HCT116 (cell line): ENCODE data around the gene MLXIPL. TPM values are rescaled to one million over a fixed set of nuclear protein-coding genes. Genes with fewer than 3 reads are reported as not detected.

Source experiments
- ATAC-seq: fragments of 200-7000 bp; cut with Tn5 transposase; 2 replicates; pipeline ENCODE4 v1.9.1; 2020; ENCODE audit warnings: mild to moderate bottlenecking, moderate library complexity
- BruUV-seq: library from RNA; stranded (reverse); fragments of 400-500 nt; replicated peaks from 2 replicates; lab custom pipeline; 2021; lab: Mats Ljungman, UMichigan
- CTCF ChIA-PET: fragments of 300-600 bp; sonication (Branson Sonifier 250); formaldehyde crosslinking; loops from one replicate; lab custom pipeline; 2021; ENCODE audit warnings: antibody characterized with exemption; lab: Charles Lee
- POLR2A ChIA-PET: fragments of 300-600, 350-600 bp; sonication (Branson Sonifier 250); formaldehyde crosslinking; loops from one replicate; lab custom pipeline; 2021; ENCODE audit warnings: antibody characterized with exemption; lab: Charles Lee
- RAD21 ChIA-PET, 2 experiments: fragments of 300-600 bp; sonication (Branson Sonifier 250); formaldehyde crosslinking; loops; one replicate each; lab custom pipeline; 2023; ENCODE audit warnings: low total read pairs in 2 of 2; ENCODE audit not compliant: uncharacterized antibody in 2 of 2, unreplicated experiment in 2 of 2, low non-redundant PET in 1 of 2; lab: Charles Lee
- DNase-seq: peaks from one replicate; pipeline ENCODE4 v3.0.0-alpha.2; 2010; ENCODE audit warnings: low read depth, low spot score
- H2AFZ ChIP-seq: fragments of 200-600 bp; shearing (Covaris generic), sonication (generic); 2 replicates; pipeline ENCODE4 v1.6.1; 2017; ENCODE audit warnings: low read depth, mixed run types, mixed read lengths, antibody characterized with exemption, low read length; ENCODE audit not compliant: poor library complexity, severe bottlenecking
- H3K27ac ChIP-seq: 2 replicates; pipeline ENCODE4 v1.5.1; 2012; ENCODE audit warnings: low read depth, low read length
- H3K27me3 ChIP-seq: fragments of 200-600 bp; sonication (generic); 2 replicates; pipeline ENCODE4 v1.6.1; 2016; ENCODE audit warnings: mixed run types, low read length, mixed read lengths; ENCODE audit not compliant: insufficient read depth
- H3K36me3 ChIP-seq, 2 experiments: fragments of 200-500 bp in 1 of 2; fragments of 200-600 bp in 1 of 2; sonication (Bioruptor generic) in 1 of 2; sonication (generic) in 1 of 2; 2 replicates each; pipeline versions ENCODE4 v1.5.1 to v1.6.1; 2014 to 2016; ENCODE audit warnings: low read length in 2 of 2, inconsistent platforms in 1 of 2, mixed read lengths in 1 of 2, mixed run types in 1 of 2; ENCODE audit not compliant: insufficient read depth in 2 of 2, control insufficient read depth in 1 of 2
- H3K4me1 ChIP-seq, 2 experiments: fragments of 200-600 bp in 1 of 2; sonication (generic) in 1 of 2; 2 replicates each; pipeline versions ENCODE4 v1.5.1 to v1.6.1; 2012 to 2017; ENCODE audit warnings: low read length in 2 of 2, inconsistent platforms in 1 of 2, mild to moderate bottlenecking in 1 of 2, mixed read lengths in 1 of 2, mixed run types in 1 of 2, moderate library complexity in 1 of 2; ENCODE audit not compliant: insufficient read depth in 2 of 2, control insufficient read depth in 1 of 2
- H3K4me2 ChIP-seq: fragments of 200-600 bp; sonication (generic); 2 replicates; pipeline ENCODE4 v1.6.1; 2017; ENCODE audit warnings: mixed run types, low read length, mixed read lengths
- H3K4me3 ChIP-seq, 2 experiments: fragments of 200-600 bp in 1 of 2; sonication (generic) in 1 of 2; replicated peaks in 1 of 2; 2 replicates each; pipeline ENCODE4 v1.5.1; 2011 to 2016; ENCODE audit warnings: low read length in 2 of 2, control low read depth in 1 of 2, low read depth in 1 of 2, mild to moderate bottlenecking in 1 of 2, mixed read lengths in 1 of 2, mixed run types in 1 of 2
- H3K79me2 ChIP-seq: fragments of 200-600 bp; sonication (generic); 2 replicates; pipeline ENCODE4 v1.6.1; 2017; ENCODE audit warnings: mild to moderate bottlenecking, mixed run types, low read length, moderate library complexity, mixed read lengths; ENCODE audit not compliant: insufficient read depth
- H3K9ac ChIP-seq: fragments of 200-600 bp; sonication (generic); 2 replicates; pipeline ENCODE4 v1.6.1; 2016; ENCODE audit warnings: low read length, mixed read lengths
- H3K9me2 ChIP-seq: fragments of 200-600 bp; sonication (generic), shearing (Covaris generic); 2 replicates; pipeline ENCODE4 v1.6.1; 2017; ENCODE audit warnings: mixed run types, mild to moderate bottlenecking, moderate library complexity; ENCODE audit not compliant: insufficient read depth
- H3K9me3 ChIP-seq, 2 experiments: fragments of 200-500 bp in 1 of 2; fragments of 200-600 bp in 1 of 2; sonication (Bioruptor generic) in 1 of 2; sonication (generic) in 1 of 2; 2 replicates each; pipeline ENCODE4 v1.6.1; 2014 to 2017; ENCODE audit warnings: low read length in 2 of 2, mixed read lengths in 2 of 2, inconsistent platforms in 1 of 2, low read depth in 1 of 2, mild to moderate bottlenecking in 1 of 2, mixed run types in 1 of 2, moderate library complexity in 1 of 2; ENCODE audit not compliant: control insufficient read depth in 1 of 2, insufficient read depth in 1 of 2
- H4K20me1 ChIP-seq: fragments of 200-600 bp; sonication (generic), shearing (Covaris generic); 2 replicates; pipeline ENCODE4 v1.6.1; 2017; ENCODE audit warnings: mixed run types, mild to moderate bottlenecking, moderate library complexity; ENCODE audit not compliant: insufficient read depth
- CBX3 ChIP-seq: IDR thresholded peaks from 2 replicates; pipeline ENCODE4 v1.6.1; 2012; ENCODE audit warnings: low read depth
- ELF1 ChIP-seq: IDR thresholded peaks from 2 replicates; pipeline ENCODE4 v1.6.1; 2012; ENCODE audit warnings: low read depth, borderline replicate concordance
- EZH2phosphoT487 ChIP-seq: fragments of 200-600 bp; IDR thresholded peaks from 2 replicates; pipeline ENCODE4 v1.6.1; 2018; ENCODE audit warnings: antibody characterized with exemption, borderline replicate concordance
- JUND ChIP-seq: IDR thresholded peaks from 2 replicates; pipeline ENCODE4 v1.6.1; 2012
- POLR2A ChIP-seq: IDR thresholded peaks from 2 replicates; pipeline ENCODE4 v1.7.0; 2011; ENCODE audit warnings: borderline replicate concordance; ENCODE audit not compliant: insufficient read depth, insufficient read length; ENCODE audit errors: extremely low read depth
- SIN3A ChIP-seq: IDR thresholded peaks from 2 replicates; pipeline ENCODE4 v1.6.1; 2012; ENCODE audit warnings: low read depth
- intact Hi-C: fragments of 100-400 bp; cut with micrococcal nuclease; formaldehyde crosslinking; loops from 2 replicates; pipeline ENCODE4 v1.10.0; 2022
- total RNA-seq: library from RNA; stranded (reverse); gene quantifications from one replicate; pipeline ENCODE4 v1.2.1, GENCODE V29; 2021; ENCODE audit not compliant: unreplicated experiment
- TF ChIP-seq, protein P1 (sequence below): IDR thresholded peaks from 2 replicates; pipeline ENCODE4 v1.6.1; 2012; ENCODE audit warnings: low read depth
- TF ChIP-seq, protein P2 (sequence below): IDR thresholded peaks from 2 replicates; pipeline ENCODE4 v1.6.1; 2011; ENCODE audit warnings: mild to moderate bottlenecking, low read length, moderate library complexity; ENCODE audit not compliant: insufficient replicate concordance; ENCODE audit errors: extremely low read depth

MLXIPL gene
- total RNA-seq, 1 experiment from 2014 or later: 79.4 TPM

DNA sequence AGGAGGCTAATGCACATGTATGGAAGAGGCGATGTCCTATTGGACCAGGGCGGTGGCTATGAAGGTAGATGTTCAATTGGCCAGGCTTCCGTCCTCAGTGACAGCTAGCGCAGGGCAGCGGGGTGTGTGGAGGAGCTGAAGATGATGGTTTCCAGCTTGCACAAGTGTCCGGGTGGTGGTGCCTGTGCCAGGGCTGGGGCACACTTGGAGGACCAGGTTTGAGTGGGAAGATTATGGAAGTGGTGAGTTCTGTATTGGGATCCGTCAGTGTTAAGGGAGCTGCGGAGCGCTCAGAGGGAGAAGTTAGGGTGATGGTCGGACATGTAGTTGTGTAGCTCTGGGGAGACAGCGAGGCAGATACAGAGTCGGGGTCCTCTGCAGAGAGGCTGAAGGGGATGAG is 37.4 kb downstream of the MLXIPL start:
- no peak overlapping the region for H3K4me2 ChIP-seq
- H3K9me2 ChIP-seq: no peaks in the 10 kb centered on the region
- no peaks in the 10 kb centered on the region for H3K79me2 ChIP-seq
- H3K36me3 ChIP-seq: no peaks in the 10 kb centered on the region; a peak in 1 of 4 replicates
- no TSS peak for BruUV-seq
- H3K4me1 ChIP-seq: no peaks in the 10 kb centered on the region; a peak in 1 of 4 replicates
- ChIA-PET CTCF (interaction anchor here (1.5 kb wide), 1 partner anchor 20 kb away, joined by 4 read pairs; no protein-coding TSS in a partner anchor), POLR2A (no interaction called here), RAD21 (no interaction called here)
- TF ChIP-seq SIN3A (no peak), JUND (no peak), ELF1 (no peak)
- no peak overlapping the region for H3K27ac ChIP-seq
- H4K20me1 ChIP-seq: no peaks in the 10 kb centered on the region
- no peak overlapping the region for H3K9ac ChIP-seq
- DNase-seq (no peak), ATAC-seq (no peak)
- H3K9me3 ChIP-seq: no peaks in the 10 kb centered on the region
- no peak overlapping the region for H3K4me3 ChIP-seq
- H2AFZ ChIP-seq: no peak overlapping the region
- intact Hi-C loops: no loop called here
- no peaks in the 10 kb centered on the region for H3K27me3 ChIP-seq

DNA sequence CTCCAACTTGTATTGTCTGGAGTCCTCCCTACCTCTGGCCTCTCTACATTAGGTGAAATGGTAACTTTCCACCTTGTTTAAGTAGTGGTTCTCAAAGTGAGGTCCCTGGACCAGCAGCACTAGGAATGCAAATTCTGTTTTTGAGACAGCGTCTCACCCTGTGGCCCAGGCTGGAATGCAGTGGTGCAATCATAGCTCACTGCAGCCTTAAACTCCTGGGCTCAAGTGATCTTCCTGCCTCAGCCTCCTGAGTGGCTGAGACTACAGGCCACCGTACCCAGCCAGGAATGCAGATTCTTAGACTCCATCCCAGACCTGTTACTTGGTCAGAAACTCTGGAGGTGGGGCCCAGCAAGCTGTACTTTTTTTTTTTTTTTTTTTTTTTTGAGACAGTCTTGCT is 39.1 kb downstream of the MLXIPL start:
- Histone ChIP-seq H4K20me1 (no peaks in the 10 kb centered on the region), H3K9me2 (no peaks in the 10 kb centered on the region), H2AFZ (no peak overlapping the region), H3K36me3 (no peaks in the 10 kb centered on the region; a peak in 1 of 4 replicates), H3K9ac (no peak overlapping the region), H3K4me2 (no peak overlapping the region), H3K9me3 (no peaks in the 10 kb centered on the region), H3K27me3 (no peaks in the 10 kb centered on the region), H3K4me1 (no peaks in the 10 kb centered on the region), H3K4me3 (no peak overlapping the region), H3K79me2 (no peaks in the 10 kb centered on the region)
- intact Hi-C loops: no loop called here
- RAD21 ChIA-PET: no interaction called here
- CTCF ChIA-PET: no interaction called here
- BruUV-seq: no TSS peak
- POLR2A ChIA-PET: no interaction called here
- ATAC-seq: no peak
- TF ChIP-seq, protein P1, sequence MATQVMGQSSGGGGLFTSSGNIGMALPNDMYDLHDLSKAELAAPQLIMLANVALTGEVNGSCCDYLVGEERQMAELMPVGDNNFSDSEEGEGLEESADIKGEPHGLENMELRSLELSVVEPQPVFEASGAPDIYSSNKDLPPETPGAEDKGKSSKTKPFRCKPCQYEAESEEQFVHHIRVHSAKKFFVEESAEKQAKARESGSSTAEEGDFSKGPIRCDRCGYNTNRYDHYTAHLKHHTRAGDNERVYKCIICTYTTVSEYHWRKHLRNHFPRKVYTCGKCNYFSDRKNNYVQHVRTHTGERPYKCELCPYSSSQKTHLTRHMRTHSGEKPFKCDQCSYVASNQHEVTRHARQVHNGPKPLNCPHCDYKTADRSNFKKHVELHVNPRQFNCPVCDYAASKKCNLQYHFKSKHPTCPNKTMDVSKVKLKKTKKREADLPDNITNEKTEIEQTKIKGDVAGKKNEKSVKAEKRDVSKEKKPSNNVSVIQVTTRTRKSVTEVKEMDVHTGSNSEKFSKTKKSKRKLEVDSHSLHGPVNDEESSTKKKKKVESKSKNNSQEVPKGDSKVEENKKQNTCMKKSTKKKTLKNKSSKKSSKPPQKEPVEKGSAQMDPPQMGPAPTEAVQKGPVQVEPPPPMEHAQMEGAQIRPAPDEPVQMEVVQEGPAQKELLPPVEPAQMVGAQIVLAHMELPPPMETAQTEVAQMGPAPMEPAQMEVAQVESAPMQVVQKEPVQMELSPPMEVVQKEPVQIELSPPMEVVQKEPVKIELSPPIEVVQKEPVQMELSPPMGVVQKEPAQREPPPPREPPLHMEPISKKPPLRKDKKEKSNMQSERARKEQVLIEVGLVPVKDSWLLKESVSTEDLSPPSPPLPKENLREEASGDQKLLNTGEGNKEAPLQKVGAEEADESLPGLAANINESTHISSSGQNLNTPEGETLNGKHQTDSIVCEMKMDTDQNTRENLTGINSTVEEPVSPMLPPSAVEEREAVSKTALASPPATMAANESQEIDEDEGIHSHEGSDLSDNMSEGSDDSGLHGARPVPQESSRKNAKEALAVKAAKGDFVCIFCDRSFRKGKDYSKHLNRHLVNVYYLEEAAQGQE: no peak
- TF ChIP-seq CBX3 (no peak), EZH2phosphoT487 (no peak), POLR2A (no peak), ELF1 (no peak)
- TF ChIP-seq, protein P2, sequence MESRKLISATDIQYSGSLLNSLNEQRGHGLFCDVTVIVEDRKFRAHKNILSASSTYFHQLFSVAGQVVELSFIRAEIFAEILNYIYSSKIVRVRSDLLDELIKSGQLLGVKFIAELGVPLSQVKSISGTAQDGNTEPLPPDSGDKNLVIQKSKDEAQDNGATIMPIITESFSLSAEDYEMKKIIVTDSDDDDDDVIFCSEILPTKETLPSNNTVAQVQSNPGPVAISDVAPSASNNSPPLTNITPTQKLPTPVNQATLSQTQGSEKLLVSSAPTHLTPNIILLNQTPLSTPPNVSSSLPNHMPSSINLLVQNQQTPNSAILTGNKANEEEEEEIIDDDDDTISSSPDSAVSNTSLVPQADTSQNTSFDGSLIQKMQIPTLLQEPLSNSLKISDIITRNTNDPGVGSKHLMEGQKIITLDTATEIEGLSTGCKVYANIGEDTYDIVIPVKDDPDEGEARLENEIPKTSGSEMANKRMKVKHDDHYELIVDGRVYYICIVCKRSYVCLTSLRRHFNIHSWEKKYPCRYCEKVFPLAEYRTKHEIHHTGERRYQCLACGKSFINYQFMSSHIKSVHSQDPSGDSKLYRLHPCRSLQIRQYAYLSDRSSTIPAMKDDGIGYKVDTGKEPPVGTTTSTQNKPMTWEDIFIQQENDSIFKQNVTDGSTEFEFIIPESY: no peak
- TF ChIP-seq, all 23 proteins: peak for 0
- no peak overlapping the region for H3K27ac ChIP-seq
- DNase-seq: no peak
